OCI-LY7 (cell line): Measurements from ENCODE around the gene AUNIP. TPM values are rescaled to one million over a fixed set of nuclear protein-coding genes. Genes with fewer than 3 reads are reported as not detected.

ENCODE experiments used
- BruUV-seq: library from RNA; stranded (reverse); fragments of 400-500 nt; replicated peaks from 2 replicates; lab custom pipeline; 2021; lab: Mats Ljungman, UMichigan
- CTCF ChIA-PET: fragments of 300-600 bp; sonication (Branson Sonifier 250); formaldehyde crosslinking; loops from one replicate; lab custom pipeline; 2022; ENCODE audit warnings: antibody characterized with exemption; ENCODE audit not compliant: unreplicated experiment; lab: Charles Lee
- POLR2A ChIA-PET: fragments of 300-600 bp; sonication (Branson Sonifier 250); formaldehyde crosslinking; loops from one replicate; lab custom pipeline; 2022; ENCODE audit warnings: antibody characterized with exemption; lab: Charles Lee
- DNase-seq: peaks from one replicate; pipeline ENCODE4 v3.0.0-alpha.2; 2015; ENCODE audit warnings: low spot score
- H2AFZ ChIP-seq: fragments of 200-600 bp; sonication (generic), shearing (Covaris generic); 2 replicates; pipeline ENCODE4 v1.6.1; 2014; ENCODE audit warnings: mild to moderate bottlenecking, antibody characterized with exemption, low read length, moderate library complexity
- H3K27ac ChIP-seq: fragments of 200-600 bp; sonication (generic); 2 replicates; pipeline ENCODE4 v1.5.1; 2014; ENCODE audit warnings: mixed run types, low read depth, mild to moderate bottlenecking, moderate library complexity, low read length, inconsistent platforms; ENCODE audit not compliant: poor library complexity, severe bottlenecking
- H3K36me3 ChIP-seq: fragments of 200-600 bp; sonication (generic); 2 replicates; pipeline ENCODE4 v1.6.1; 2014; ENCODE audit warnings: mild to moderate bottlenecking, antibody characterized with exemption, low read length, moderate library complexity, mixed read lengths; ENCODE audit not compliant: insufficient read depth
- H3K4me1 ChIP-seq: fragments of 200-600 bp; sonication (generic); 2 replicates; pipeline ENCODE4 v1.5.1; 2014; ENCODE audit warnings: mild to moderate bottlenecking, low read length; ENCODE audit not compliant: insufficient read depth, poor library complexity, severe bottlenecking
- H3K4me2 ChIP-seq: fragments of 200-600 bp; sonication (generic); 2 replicates; pipeline ENCODE4 v1.6.1; 2014; ENCODE audit warnings: mild to moderate bottlenecking, low read length
- H3K4me3 ChIP-seq: fragments of 200-600 bp; sonication (generic); 2 replicates; pipeline ENCODE4 v1.5.1; 2014; ENCODE audit warnings: mild to moderate bottlenecking, low read depth, low read length; ENCODE audit not compliant: poor library complexity, severe bottlenecking
- H3K79me2 ChIP-seq: fragments of 200-600 bp; sonication (generic); 2 replicates; pipeline ENCODE4 v1.6.1; 2016; ENCODE audit warnings: low read depth, mild to moderate bottlenecking, low read length, moderate library complexity, mixed read lengths; ENCODE audit not compliant: insufficient read depth
- H3K9me2 ChIP-seq: fragments of 200-600 bp; sonication (generic); 2 replicates; pipeline ENCODE4 v1.6.1; 2016; ENCODE audit warnings: mild to moderate bottlenecking, low read length, mixed read lengths; ENCODE audit not compliant: insufficient read depth
- H3K9me3 ChIP-seq: fragments of 200-600 bp; sonication (generic); 2 replicates; pipeline ENCODE4 v1.6.1; 2014; ENCODE audit warnings: mild to moderate bottlenecking, mixed run types, low read length, mixed read lengths
- H4K20me1 ChIP-seq: fragments of 200-600 bp; sonication (generic); 2 replicates; pipeline ENCODE4 v1.6.1; 2014; ENCODE audit warnings: mild to moderate bottlenecking, antibody characterized with exemption, low read length, moderate library complexity, mixed read lengths; ENCODE audit not compliant: insufficient read depth
- EZH2phosphoT487 ChIP-seq: fragments of 200-600 bp; sonication (generic); IDR thresholded peaks from 2 replicates; pipeline ENCODE4 v1.6.1; 2018; ENCODE audit warnings: low read depth, borderline replicate concordance, mild to moderate bottlenecking, mixed run types, antibody characterized with exemption, low read length, moderate library complexity, mixed read lengths
- intact Hi-C: fragments of 100-400 bp; cut with micrococcal nuclease; formaldehyde crosslinking; loops from one replicate; pipeline ENCODE4 v1.10.0; 2022; ENCODE audit not compliant: unreplicated experiment
- total RNA-seq, 2 experiments: library from RNA; depleted of rRNA in 1 of 2; stranded (reverse); fragments of >200 nt in 1 of 2; shearing (Covaris generic) in 1 of 2; gene quantifications; 2 replicates each; pipeline ENCODE4 v1.2.3, GENCODE V29; 2014 to 2022
- TF ChIP-seq, protein P1 (sequence below): fragments of 200-600 bp; sonication (generic); conservative IDR thresholded peaks from 2 replicates; pipeline ENCODE4 v1.5.1; 2014; ENCODE audit warnings: mild to moderate bottlenecking, antibody characterized with exemption, low read length, moderate library complexity, mixed read lengths

The AUNIP gene
- total RNA-seq, 2 experiments from 2014 or later = 15.1 to 21.5 TPM

DNA sequence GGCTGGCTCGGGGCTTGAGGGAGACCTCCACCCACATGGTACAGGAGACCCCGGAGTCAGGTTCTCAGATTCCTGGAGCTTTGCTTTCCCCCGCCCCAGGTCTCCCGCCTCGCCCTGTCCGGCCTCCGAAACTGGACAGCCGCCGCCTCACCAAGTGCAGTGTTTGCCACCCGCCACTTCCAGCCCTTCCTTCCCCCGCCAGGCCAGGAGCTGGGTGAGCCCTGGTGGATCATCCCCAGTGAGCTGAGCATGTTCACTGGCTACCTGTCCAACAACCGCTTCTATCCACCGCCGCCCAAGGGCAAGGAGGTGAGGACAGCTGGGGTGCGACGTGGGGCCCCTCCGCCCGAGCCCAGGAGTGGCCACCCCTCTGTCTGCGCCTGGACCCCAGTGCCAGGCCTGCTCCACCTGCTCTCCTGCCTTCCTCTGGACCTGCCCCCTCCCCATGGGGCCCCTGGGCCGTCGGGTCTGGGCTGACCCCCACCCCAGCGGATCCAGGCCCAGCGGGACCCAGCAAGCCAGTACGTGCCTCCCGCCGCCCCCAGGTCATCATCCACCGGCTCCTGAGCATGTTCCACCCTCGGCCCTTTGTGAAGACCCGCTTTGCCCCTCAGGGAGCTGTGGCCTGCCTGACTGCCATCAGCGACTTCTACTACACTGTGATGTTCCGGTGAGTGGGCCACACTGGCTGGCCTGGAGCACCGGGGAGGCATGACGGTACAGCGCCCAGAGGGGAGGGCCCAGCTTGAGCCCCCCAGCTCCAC, 50.6 kb downstream of the AUNIP start:
- H3K27ac ChIP-seq = no peak overlapping the region

DNA sequence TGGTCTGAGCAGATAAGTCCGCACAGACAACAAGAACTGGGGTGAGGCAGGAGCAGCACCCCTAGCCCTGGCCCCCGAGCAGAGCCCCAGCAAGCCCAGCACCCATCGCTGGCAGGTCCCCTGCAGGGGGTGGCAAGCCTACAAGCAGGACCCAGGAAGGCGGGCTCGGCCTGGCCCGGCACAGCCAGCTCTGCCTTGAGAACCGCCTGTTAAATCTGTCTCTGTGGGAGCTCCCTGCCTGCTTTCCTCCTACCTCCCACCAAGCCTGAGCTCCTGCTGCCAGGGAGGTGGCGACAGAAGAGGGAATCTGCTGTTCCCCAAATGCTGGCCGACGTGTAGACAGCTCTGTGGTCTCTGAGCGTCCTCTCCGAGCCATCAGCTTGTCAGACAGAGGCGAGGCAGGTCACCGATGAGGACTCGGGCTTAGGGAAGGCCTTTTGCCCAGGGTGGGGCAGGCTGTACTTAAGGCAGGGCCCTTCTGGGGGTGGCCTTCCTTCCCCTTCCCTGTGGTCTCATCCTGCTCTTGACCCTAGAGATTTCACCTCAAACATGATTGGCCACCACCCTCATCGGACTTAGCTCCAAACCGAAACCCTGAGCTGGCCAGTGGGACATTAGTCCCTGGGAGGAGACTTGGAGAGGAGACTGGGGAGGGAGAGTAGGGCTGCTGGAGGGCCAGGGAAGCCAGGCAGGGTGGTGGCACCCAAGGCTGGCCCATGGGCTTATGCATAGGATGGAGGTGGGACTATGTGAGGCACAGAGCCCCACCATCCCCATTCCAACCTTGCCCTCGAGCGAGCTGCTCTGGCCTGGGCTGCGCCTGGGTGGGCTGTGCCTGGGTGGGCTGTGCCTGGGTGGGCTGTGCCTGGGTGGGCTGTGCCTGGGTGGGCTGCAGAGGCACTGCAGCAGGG, 51.5 kb downstream of the AUNIP start:
- ChIA-PET CTCF (no interaction called here), POLR2A (no interaction called here)
- DNase-seq = no peak
- H2AFZ ChIP-seq = no peak overlapping the region
- H3K27ac ChIP-seq = no peak overlapping the region
- H3K9me3 ChIP-seq = no peaks in the 10 kb centered on the region
- no peak overlapping the region for H3K4me3 ChIP-seq
- BruUV-seq = no TSS peak
- intact Hi-C loops = no loop called here
- no peaks in the 10 kb centered on the region for H3K36me3 ChIP-seq
- H3K4me2 ChIP-seq = no peak overlapping the region
- H3K79me2 ChIP-seq = no peaks in the 10 kb centered on the region
- no peaks in the 10 kb centered on the region for H4K20me1 ChIP-seq
- TF ChIP-seq, protein P1, sequence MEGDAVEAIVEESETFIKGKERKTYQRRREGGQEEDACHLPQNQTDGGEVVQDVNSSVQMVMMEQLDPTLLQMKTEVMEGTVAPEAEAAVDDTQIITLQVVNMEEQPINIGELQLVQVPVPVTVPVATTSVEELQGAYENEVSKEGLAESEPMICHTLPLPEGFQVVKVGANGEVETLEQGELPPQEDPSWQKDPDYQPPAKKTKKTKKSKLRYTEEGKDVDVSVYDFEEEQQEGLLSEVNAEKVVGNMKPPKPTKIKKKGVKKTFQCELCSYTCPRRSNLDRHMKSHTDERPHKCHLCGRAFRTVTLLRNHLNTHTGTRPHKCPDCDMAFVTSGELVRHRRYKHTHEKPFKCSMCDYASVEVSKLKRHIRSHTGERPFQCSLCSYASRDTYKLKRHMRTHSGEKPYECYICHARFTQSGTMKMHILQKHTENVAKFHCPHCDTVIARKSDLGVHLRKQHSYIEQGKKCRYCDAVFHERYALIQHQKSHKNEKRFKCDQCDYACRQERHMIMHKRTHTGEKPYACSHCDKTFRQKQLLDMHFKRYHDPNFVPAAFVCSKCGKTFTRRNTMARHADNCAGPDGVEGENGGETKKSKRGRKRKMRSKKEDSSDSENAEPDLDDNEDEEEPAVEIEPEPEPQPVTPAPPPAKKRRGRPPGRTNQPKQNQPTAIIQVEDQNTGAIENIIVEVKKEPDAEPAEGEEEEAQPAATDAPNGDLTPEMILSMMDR = no peak
- TF ChIP-seq EZH2phosphoT487 = no peak
- H3K9me2 ChIP-seq = no peaks in the 10 kb centered on the region
- peaks cover 29% of the 10 kb centered on the region for H3K4me1 ChIP-seq

More for the DNA sequence above, 50.6 kb downstream of the AUNIP start:
- no peaks in the 10 kb centered on the region for H3K36me3 ChIP-seq
- ChIA-PET POLR2A (interaction anchor here (1.4 kb wide), 1 partner anchor 11 kb away, joined by 6 read pairs; the partner anchor contains the start of gene MTFR1L), CTCF (interaction anchor here (1.7 kb wide), 1 partner anchor 199 kb away, joined by 7 read pairs; no protein-coding TSS in a partner anchor)
- H3K4me3 ChIP-seq = no peak overlapping the region
- peaks cover 21% of the 10 kb centered on the region for H3K4me1 ChIP-seq
- H3K4me2 ChIP-seq = no peak overlapping the region
- no peak overlapping the region for H2AFZ ChIP-seq
- no peaks in the 10 kb centered on the region for H4K20me1 ChIP-seq
- intact Hi-C loops = no loop called here
- BruUV-seq = no TSS peak
- H3K9me3 ChIP-seq = no peaks in the 10 kb centered on the region
- TF ChIP-seq EZH2phosphoT487 = no peak
- TF ChIP-seq, protein P1 = no peak
- no peaks in the 10 kb centered on the region for H3K79me2 ChIP-seq
- no peaks in the 10 kb centered on the region for H3K9me2 ChIP-seq
- no peak for DNase-seq
